Right ventricle myocardium inferior (tissue), 1 donor: Measurements from ENCODE around the gene ZC3H14. TPM values are rescaled to one million over a fixed set of nuclear protein-coding genes. Genes with fewer than 3 reads are reported as not detected.

Source experiments
- ATAC-seq: fragments of 200-7000 bp; cut with Tn5 transposase; one replicate; pipeline ENCODE4 v1.9.1; 2020; ENCODE audit warnings: mild to moderate bottlenecking, moderate library complexity
- DNase-seq: peaks from one replicate; pipeline ENCODE4 v3.0.0; 2021; ENCODE audit errors: missing footprints
- intact Hi-C: fragments of 100-400 bp; cut with DNase I; formaldehyde crosslinking; loops from one replicate; pipeline ENCODE4 v1.11.0; 2022
- total RNA-seq: library from RNA; stranded (reverse); fragmentation: NEBNext Ultra II Directional; extraction: Animal tissue kit (Norgen Biotek cat#: 25700); gene quantifications from one replicate; pipeline ENCODE4 v1.2.1, GENCODE V29; 2021
- donor health status: DM: no; HTN: yes; CAD: no; lungs with severe emphysema.

Gene ZC3H14
- total RNA-seq, 1 donor from 2014 or later: 38.3 TPM

- intact Hi-C loops: no loop called here
- no peak for DNase-seq
- no peak for ATAC-seq
These were observed 69.7 kb downstream of the ZC3H14 start for GRCh38 chr14:88632512-88632911.

- no peak for DNase-seq
- no peak for ATAC-seq
- intact Hi-C loops: no loop called here
These were observed 76.4 kb downstream of the ZC3H14 start for GRCh38 chr14:88639221-88639620.

- DNase-seq (no peak), ATAC-seq (no peak)
- intact Hi-C loops: no loop called here
These were observed 97.2 kb downstream of the ZC3H14 start for GRCh38 chr14:88660056-88660455.

- intact Hi-C loops: loop anchor here (2.0 to 5.0 kb wide), 2 partner anchors 201 to 1250 kb away; no protein-coding TSS in a partner anchor
- ATAC-seq (peak; percentile 72), DNase-seq (no peak)
These were observed 104.9 kb downstream of the ZC3H14 start for GRCh38 chr14:88667555-88668273.

GRCh38 chr14:88668448-88669116, 105.7 kb downstream of the ZC3H14 start:
- intact Hi-C loops: loop anchor here (5.0 kb wide), 1 partner anchor 1249 kb away; no protein-coding TSS in a partner anchor
- DNase-seq: no peak
- ATAC-seq: no peak

GRCh38 chr14:88669346-88669745, 106.5 kb downstream of the ZC3H14 start:
- DNase-seq (no peak), ATAC-seq (no peak)
- intact Hi-C loops: loop anchor here (5.0 kb wide), 1 partner anchor 1248 kb away; no protein-coding TSS in a partner anchor

Other genes with a start within 250 kb of the ZC3H14 start
- gene KCNK10, start 239.8 kb upstream of the ZC3H14 start, total RNA-seq: not detected
- gene SPATA7, start 177.4 kb upstream of the ZC3H14 start, total RNA-seq: 8.0 TPM
- 30.8 TPM for gene PTPN21, start 8.0 kb upstream of the ZC3H14 start, total RNA-seq
- 0.27 TPM for gene EML5, start 229.9 kb downstream of the ZC3H14 start, total RNA-seq